Breast epithelium (tissue), 4 donors: ENCODE results near the gene SPINK5. TPM values are rescaled to one million over a fixed set of nuclear protein-coding genes. Genes with fewer than 3 reads are reported as not detected.

Experiments
- DNase-seq, 2 donors: peaks; one replicate each; pipeline ENCODE4 v3.0.0-alpha.2; 2019; ENCODE audit warnings: low spot score in 2 of 2
- H3K27ac ChIP-seq, 2 donors: fragments of 200-600 bp; sonication (generic) in 1 of 2; one replicate each; pipeline ENCODE4 v1.5.1; 2016 to 2019; ENCODE audit warnings: mild to moderate bottlenecking in 1 of 2
- H3K27me3 ChIP-seq, 2 donors: fragments of 200-600 bp; sonication (generic) in 1 of 2; one replicate each; pipeline versions ENCODE4 v1.5.1 to v1.6.0; 2017 to 2019; ENCODE audit warnings: control low read depth in 1 of 2, mild to moderate bottlenecking in 1 of 2
- H3K36me3 ChIP-seq: fragments of 200-600 bp; one replicate; pipeline ENCODE4 v1.5.1; 2019
- H3K4me1 ChIP-seq, 2 donors: fragments of 200-600 bp; sonication (generic); one replicate each; pipeline ENCODE4 v1.5.1; 2016 to 2019; ENCODE audit warnings: control low read depth in 1 of 2
- H3K4me3 ChIP-seq, 3 donors: fragments of 200-600 bp; sonication (generic); 1 replicate in 2 of 3; 2 replicates in 1 of 3; pipeline ENCODE4 v1.5.1; 2016 to 2019; ENCODE audit warnings: mild to moderate bottlenecking in 3 of 3, moderate library complexity in 2 of 3
- H3K9me3 ChIP-seq, 2 donors: fragments of 200-600 bp; sonication (generic) in 1 of 2; one replicate each; pipeline ENCODE4 v1.5.1; 2016 to 2019; ENCODE audit warnings: control low read depth in 1 of 2
- POLR2A ChIP-seq: fragments of 450-650 bp; IDR thresholded peaks from one replicate; pipeline ENCODE4 v1.6.1; 2016; ENCODE audit warnings: antibody characterized with exemption, mild to moderate bottlenecking, moderate library complexity
- POLR2AphosphoS5 ChIP-seq, 3 donors: sonication (generic); formaldehyde crosslinking; IDR thresholded peaks; one replicate each; pipeline ENCODE4 v1.6.1; 2017; ENCODE audit warnings: antibody characterized with exemption in 3 of 3
- intact Hi-C: fragments of 100-400 bp; cut with DNase I; formaldehyde crosslinking; loops from one replicate; pipeline ENCODE4 v1.15.1; 2023; ENCODE audit warnings: low total_unique reads
- total RNA-seq, 3 donors: library from RNA; depleted of rRNA; stranded (reverse); fragments of >200 nt; gene quantifications; one replicate each; pipeline ENCODE4 v1.1.0, GENCODE V29; 2016
- TF ChIP-seq, protein P1 (sequence below), 3 donors: fragments of 450-650 bp; IDR thresholded peaks; one replicate each; pipeline ENCODE4 v1.5.1; 2016 to 2017; ENCODE audit warnings: antibody characterized with exemption in 3 of 3, mild to moderate bottlenecking in 3 of 3, moderate library complexity in 3 of 3

Gene SPINK5
- total RNA-seq, 3 donors from 2014 or later, result under 0.01 to 0.16 TPM; not detected in 1

DNA sequence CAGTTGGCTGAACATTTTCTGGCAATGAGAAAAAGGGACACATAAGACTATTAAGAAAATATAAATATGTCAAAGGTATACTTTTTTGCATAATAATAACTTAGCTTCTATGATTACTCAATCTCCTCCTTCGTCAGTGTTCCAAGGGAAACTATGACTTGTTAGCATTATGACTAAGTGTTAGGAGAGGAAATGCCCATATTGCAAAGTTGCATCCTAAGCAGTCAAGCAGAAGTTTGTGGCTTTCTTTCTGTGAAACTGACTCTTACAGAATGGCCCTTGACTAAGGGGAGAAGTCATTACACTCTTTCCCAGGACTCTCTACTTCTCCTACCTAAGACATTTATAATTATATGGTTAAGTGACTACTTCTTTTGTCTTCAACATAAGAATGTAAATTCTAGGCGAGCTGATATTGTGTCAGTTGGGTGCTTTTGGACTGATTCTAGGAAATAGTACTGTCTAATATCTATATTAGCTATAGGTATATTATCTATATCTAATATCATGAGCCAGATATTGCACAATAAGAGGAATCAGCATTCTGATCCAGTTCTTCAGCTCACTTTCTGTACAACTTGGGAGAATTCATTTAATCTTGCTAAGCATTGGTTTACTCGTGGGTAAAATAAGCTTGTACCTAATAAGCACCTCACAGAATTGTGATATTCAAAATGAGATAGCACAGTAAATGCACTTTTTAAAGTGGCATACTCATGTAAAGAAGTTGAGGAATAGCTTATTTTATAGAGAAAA, 122.6 kb downstream of the SPINK5 start:
- TF ChIP-seq, protein P1, sequence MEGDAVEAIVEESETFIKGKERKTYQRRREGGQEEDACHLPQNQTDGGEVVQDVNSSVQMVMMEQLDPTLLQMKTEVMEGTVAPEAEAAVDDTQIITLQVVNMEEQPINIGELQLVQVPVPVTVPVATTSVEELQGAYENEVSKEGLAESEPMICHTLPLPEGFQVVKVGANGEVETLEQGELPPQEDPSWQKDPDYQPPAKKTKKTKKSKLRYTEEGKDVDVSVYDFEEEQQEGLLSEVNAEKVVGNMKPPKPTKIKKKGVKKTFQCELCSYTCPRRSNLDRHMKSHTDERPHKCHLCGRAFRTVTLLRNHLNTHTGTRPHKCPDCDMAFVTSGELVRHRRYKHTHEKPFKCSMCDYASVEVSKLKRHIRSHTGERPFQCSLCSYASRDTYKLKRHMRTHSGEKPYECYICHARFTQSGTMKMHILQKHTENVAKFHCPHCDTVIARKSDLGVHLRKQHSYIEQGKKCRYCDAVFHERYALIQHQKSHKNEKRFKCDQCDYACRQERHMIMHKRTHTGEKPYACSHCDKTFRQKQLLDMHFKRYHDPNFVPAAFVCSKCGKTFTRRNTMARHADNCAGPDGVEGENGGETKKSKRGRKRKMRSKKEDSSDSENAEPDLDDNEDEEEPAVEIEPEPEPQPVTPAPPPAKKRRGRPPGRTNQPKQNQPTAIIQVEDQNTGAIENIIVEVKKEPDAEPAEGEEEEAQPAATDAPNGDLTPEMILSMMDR (IDR thresholded peaks at IDR 0.05), result no peak
- TF ChIP-seq POLR2A (no peak), POLR2AphosphoS5 (IDR thresholded peaks at IDR 0.05) (no peak)
- intact Hi-C loops, result no loop called here

More for the DNA sequence above, 122.6 kb downstream of the SPINK5 start:
- Histone ChIP-seq H3K36me3 (no peaks in the 10 kb centered on the region), H3K27me3 (no peaks in the 10 kb centered on the region), H3K9me3 (no peaks in the 10 kb centered on the region), H3K27ac (no peak overlapping the region), H3K4me1 (no peaks in the 10 kb centered on the region), H3K4me3 (no peak overlapping the region)
- DNase-seq, result no peak

Other genes starting within 250 kb of the SPINK5 start
- gene SPINK1, start 232.3 kb upstream of the SPINK5 start, total RNA-seq, result 1 to 10 TPM in 1 of 3 donors, not detected in 2; 1.6 TPM
- not detected for gene SCGB3A2, start 185.3 kb upstream of the SPINK5 start, total RNA-seq
- gene C5orf46, start 157.4 kb upstream of the SPINK5 start, total RNA-seq, result 1 to 10 TPM in 2 of 3 donors, not detected in 1; 5.2 to 9.4 TPM
- not detected for gene SPINK14, start 104.6 kb downstream of the SPINK5 start, total RNA-seq
- gene SPINK6, start 139.1 kb downstream of the SPINK5 start, total RNA-seq, result not detected
- not detected for gene MARCOL, start 174.5 kb downstream of the SPINK5 start, total RNA-seq
- gene SPINK13, start 204.8 kb downstream of the SPINK5 start, total RNA-seq, result under 1 TPM in 1 of 3 donors, not detected in 2; 0.48 TPM
- gene SPINK7, start 248.4 kb downstream of the SPINK5 start, total RNA-seq, result not detected